Measurements from ENCODE around the gene EXOSC2. TPM values are rescaled to one million over a fixed set of nuclear protein-coding genes. Genes with fewer than 3 reads are reported as not detected.

EXOSC2 gene
- total RNA-seq, 4 donors from 2014 or later: 9.3 to 21.7 (median 12.0) TPM

- ATAC-seq: peak; percentile 78 to 81
- peaks cover 10 to 21% of the 10 kb centered on the region in 2 donors for H3K4me1 ChIP-seq
- peak overlapping the region; percentile 30 to 57 (median 42) for H3K4me3 ChIP-seq
- TF ChIP-seq POLR2A (IDR thresholded peaks at IDR 0.05): peak in 1 of 2 donors; percentile 59
- TF ChIP-seq CTCF (IDR thresholded peaks at IDR 0.05 in 4 of 5, conservative IDR thresholded peaks at IDR 0.05 in 1 of 5): no peak
- in situ Hi-C loops (cut with MboI; ENCODE audit: low sequenced_read_pairs in 4 of 4): loop anchor here in 3 of 4 donors (5.0 to 10.0 kb wide), 3 partner anchors 223 to 255 kb away; no protein-coding TSS in a partner anchor
- peak overlapping the region; percentile 51 to 79 (median 72) for H3K27ac ChIP-seq
- intact Hi-C loops (cut with DNase I; ENCODE audit: low total_unique reads): loop anchor here (5.0 kb wide), 1 partner anchor 853 kb away; the partner anchor contains the start of genes C9orf78 and USP20
- no peaks in the 10 kb centered on the region for H3K27me3 ChIP-seq
- no peaks in the 10 kb centered on the region for H3K9me3 ChIP-seq
- no peaks in the 10 kb centered on the region for H3K36me3 ChIP-seq
- peak; percentile 65 to 74 for DNase-seq
Measured at GRCh38 chr9:130689937-130690700, 3.5 kb upstream of the EXOSC2 start.

DNA sequence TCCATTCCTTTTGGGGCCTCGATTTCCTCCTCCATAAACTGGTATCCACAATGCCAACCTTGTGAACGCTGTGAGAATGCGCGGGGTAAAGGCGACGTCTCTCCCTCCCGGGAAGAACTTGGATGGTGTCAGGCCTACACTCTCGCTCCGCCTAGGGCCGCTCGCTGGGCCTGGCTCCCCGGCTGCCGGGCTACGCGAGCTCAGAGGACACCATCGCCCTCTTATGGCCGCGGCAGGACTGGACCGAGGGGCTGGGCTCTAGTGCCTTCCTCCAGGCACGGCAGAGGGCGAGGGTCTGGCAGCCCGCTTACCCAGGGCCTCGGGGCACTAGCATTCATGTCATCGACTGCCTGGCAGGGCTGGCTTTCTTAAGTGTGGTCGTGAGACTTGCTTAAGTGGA is 1.3 kb upstream of the EXOSC2 start:
- Histone ChIP-seq H3K9me3 (no peaks in the 10 kb centered on the region), H3K4me1 (peaks cover 10 to 23% of the 10 kb centered on the region in 2 donors), H3K36me3 (peaks cover 0 to 14% of the 10 kb centered on the region in 2 donors), H3K27ac (no peak overlapping the region), H3K27me3 (no peaks in the 10 kb centered on the region), H3K4me3 (no peak overlapping the region)
- in situ Hi-C loops (cut with MboI; ENCODE audit: low sequenced_read_pairs in 4 of 4): loop anchor here in 1 of 4 donors (10.0 kb wide), 1 partner anchor 252 kb away; no protein-coding TSS in a partner anchor
- ATAC-seq (no peak), DNase-seq (no peak)
- TF ChIP-seq POLR2A (IDR thresholded peaks at IDR 0.05) (no peak), CTCF (IDR thresholded peaks at IDR 0.05 in 4 of 5, conservative IDR thresholded peaks at IDR 0.05 in 1 of 5) (no peak)
- intact Hi-C loops (cut with DNase I; ENCODE audit: low total_unique reads): loop anchor here (5.0 kb wide), 1 partner anchor 855 kb away; the partner anchor contains the start of genes C9orf78 and USP20

DNA sequence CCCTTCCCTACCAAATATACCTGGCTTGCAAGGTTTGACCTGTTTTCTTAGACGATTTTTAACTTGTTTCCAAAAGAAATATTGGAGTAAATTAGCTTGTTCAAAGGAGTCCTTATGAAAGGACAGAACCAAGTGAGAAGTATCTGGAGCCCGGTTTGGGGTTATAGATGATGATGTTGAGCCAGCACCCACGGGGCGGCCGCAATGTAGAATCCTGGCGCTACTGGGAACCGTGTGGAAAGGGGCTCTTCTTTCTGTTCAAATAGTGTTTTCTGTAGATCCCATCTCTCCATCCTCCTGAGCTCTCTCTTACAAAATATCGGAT is 517 bp upstream of the EXOSC2 start:
- H3K4me1 ChIP-seq: peaks cover 10 to 23% of the 10 kb centered on the region in 2 donors
- no peaks in the 10 kb centered on the region for H3K27me3 ChIP-seq
- H3K4me3 ChIP-seq: peak overlapping the region; percentile 71 to 82 (median 74)
- no peaks in the 10 kb centered on the region for H3K9me3 ChIP-seq
- intact Hi-C loops (cut with DNase I; ENCODE audit: low total_unique reads) (loop anchor here (1.0 to 5.0 kb wide), 2 partner anchors 19 to 856 kb away; partner anchors contain the start of genes C9orf78 and USP20), in situ Hi-C loops (cut with MboI; ENCODE audit: low sequenced_read_pairs in 4 of 4) (loop anchor here in 1 of 4 donors (10.0 kb wide), 1 partner anchor 252 kb away; no protein-coding TSS in a partner anchor)
- H3K36me3 ChIP-seq: peaks cover 0 to 19% of the 10 kb centered on the region in 2 donors
- ATAC-seq (no peak), DNase-seq (no peak)
- TF ChIP-seq CTCF (IDR thresholded peaks at IDR 0.05 in 4 of 5, conservative IDR thresholded peaks at IDR 0.05 in 1 of 5): no peak
- no peak for TF ChIP-seq POLR2A (IDR thresholded peaks at IDR 0.05)
- peak overlapping the region; percentile 69 to 76 (median 70) for H3K27ac ChIP-seq

- TF ChIP-seq CTCF (IDR thresholded peaks at IDR 0.05 in 4 of 5, conservative IDR thresholded peaks at IDR 0.05 in 1 of 5): no peak
- TF ChIP-seq POLR2A (IDR thresholded peaks at IDR 0.05): no peak
- no peak for ATAC-seq
- no peaks in the 10 kb centered on the region for H3K27me3 ChIP-seq
- H3K27ac ChIP-seq: peak overlapping the region in 3 of 4 donors; percentile 69 to 76 (median 70)
- DNase-seq: no peak
- intact Hi-C loops (cut with DNase I; ENCODE audit: low total_unique reads) (loop anchor here (5.0 kb wide), 1 partner anchor 857 kb away; the partner anchor contains the start of genes C9orf78 and USP20), in situ Hi-C loops (cut with MboI; ENCODE audit: low sequenced_read_pairs in 4 of 4) (loop anchor here in 1 of 4 donors (10.0 kb wide), 1 partner anchor 251 kb away; no protein-coding TSS in a partner anchor)
- peak overlapping the region; percentile 71 to 82 (median 74) for H3K4me3 ChIP-seq
- no peaks in the 10 kb centered on the region for H3K9me3 ChIP-seq
- peaks cover 0 to 30% of the 10 kb centered on the region in 2 donors for H3K36me3 ChIP-seq
- peaks cover 10 to 23% of the 10 kb centered on the region in 2 donors for H3K4me1 ChIP-seq
Measured at GRCh38 chr9:130694205-130694604, 625 bp downstream of the EXOSC2 start.

Data from gastrocnemius medialis (tissue), 4 donors.